Tibial nerve (tissue), 4 donors: ENCODE data around the gene ISG20. TPM values are rescaled to one million over a fixed set of nuclear protein-coding genes. Genes with fewer than 3 reads are reported as not detected.

ENCODE experiments used
- DNase-seq, 2 donors: peaks; one replicate each; pipeline ENCODE4 v3.0.0-alpha.2; 2019; ENCODE audit warnings: low spot score in 2 of 2
- H3K27ac ChIP-seq, 4 donors: fragments of 200-600 bp; sonication (generic) in 3 of 4; one replicate each; pipeline ENCODE4 v1.5.1; 2017 to 2019; ENCODE audit warnings: mild to moderate bottlenecking in 1 of 4
- H3K27me3 ChIP-seq, 2 donors: fragments of 200-600 bp; sonication (generic) in 1 of 2; one replicate each; pipeline versions ENCODE4 v1.5.1 to v1.6.0; 2017 to 2019
- H3K36me3 ChIP-seq, 3 donors: fragments of 200-600 bp; sonication (generic); one replicate each; pipeline ENCODE4 v1.5.1; 2018 to 2019
- H3K4me1 ChIP-seq, 4 donors: fragments of 200-600 bp; sonication (generic) in 3 of 4; one replicate each; pipeline ENCODE4 v1.5.1; 2017 to 2019
- H3K4me3 ChIP-seq, 4 donors: fragments of 200-600 bp; sonication (generic) in 3 of 4; one replicate each; pipeline ENCODE4 v1.5.1; 2017 to 2019; ENCODE audit warnings: mild to moderate bottlenecking in 1 of 4, moderate library complexity in 1 of 4
- H3K9me3 ChIP-seq, 4 donors: fragments of 200-600 bp; sonication (generic) in 3 of 4; one replicate each; pipeline ENCODE4 v1.5.1; 2017 to 2019
- CTCF ChIP-seq, 5 experiments: fragments of 200-600 bp in 3 of 5; fragments of 450-650 bp in 2 of 5; sonication (generic) in 3 of 5; IDR thresholded peaks; one replicate each; pipeline ENCODE4 v1.5.1; 2016 to 2019; ENCODE audit warnings: antibody characterized with exemption in 5 of 5, mild to moderate bottlenecking in 3 of 5, moderate library complexity in 2 of 5
- EP300 ChIP-seq, 2 donors: sonication (generic); formaldehyde crosslinking; IDR thresholded peaks; one replicate each; pipeline ENCODE4 v1.6.1; 2017; ENCODE audit warnings: antibody characterized with exemption in 2 of 2, mild to moderate bottlenecking in 1 of 2
- POLR2A ChIP-seq, 2 donors: fragments of 450-650 bp; IDR thresholded peaks; one replicate each; pipeline ENCODE4 v1.6.1; 2017; ENCODE audit warnings: antibody characterized with exemption in 2 of 2, mild to moderate bottlenecking in 2 of 2, moderate library complexity in 2 of 2
- WGBS, 2 donors: methylation state at CpG; one replicate each; pipeline ENCODE4 v1.1.5; 2018; 5-methylcytosine and 5-hydroxymethylcytosine counted together
- total RNA-seq, 4 donors: library from RNA; depleted of rRNA; stranded (reverse); fragments of >200 nt; gene quantifications; one replicate each; pipeline ENCODE4 v1.1.0, GENCODE V29; 2016

The ISG20 gene
- total RNA-seq, 4 donors from 2014 or later, result 18.2 to 34.5 (median 23.8) TPM

GRCh38 chr15:88616240-88616639 is 22.6 kb upstream of the ISG20 start:
- Histone ChIP-seq H3K27me3 (no peaks in the 10 kb centered on the region), H3K27ac (no peak overlapping the region), H3K4me1 (peaks cover 0 to 10% (median 2%) of the 10 kb centered on the region in 4 donors), H3K9me3 (no peaks in the 10 kb centered on the region), H3K36me3 (no peaks in the 10 kb centered on the region), H3K4me3 (no peak overlapping the region)
- TF ChIP-seq POLR2A (IDR thresholded peaks at IDR 0.05) (no peak), EP300 (IDR thresholded peaks at IDR 0.05) (no peak), CTCF (IDR thresholded peaks at IDR 0.05) (no peak)
- 82 to 95% methylated on average over 4 of the region's 4 CpGs for WGBS, 2 donors
- DNase-seq, result no peak

GRCh38 chr15:88617031-88617722 is 21.6 kb upstream of the ISG20 start:
- Histone ChIP-seq H3K36me3 (no peaks in the 10 kb centered on the region), H3K27me3 (no peaks in the 10 kb centered on the region), H3K27ac (no peak overlapping the region), H3K4me3 (no peak overlapping the region), H3K9me3 (no peaks in the 10 kb centered on the region), H3K4me1 (peaks cover 0 to 18% (median 8%) of the 10 kb centered on the region in 4 donors)
- 90 to 94% methylated on average over 10 of the region's 10 CpGs for WGBS, 2 donors
- no peak for DNase-seq
- no peak for TF ChIP-seq EP300 (IDR thresholded peaks at IDR 0.05)
- no peak for TF ChIP-seq POLR2A (IDR thresholded peaks at IDR 0.05)
- TF ChIP-seq CTCF (IDR thresholded peaks at IDR 0.05), result no peak

GRCh38 chr15:88617790-88618189 is 21.0 kb upstream of the ISG20 start:
- DNase-seq, result no peak
- Histone ChIP-seq H3K4me3 (no peak overlapping the region), H3K4me1 (peaks cover 0 to 24% (median 12%) of the 10 kb centered on the region in 4 donors), H3K27ac (no peak overlapping the region), H3K27me3 (no peaks in the 10 kb centered on the region), H3K9me3 (no peaks in the 10 kb centered on the region), H3K36me3 (no peaks in the 10 kb centered on the region)
- no peak for TF ChIP-seq EP300 (IDR thresholded peaks at IDR 0.05)
- no peak for TF ChIP-seq POLR2A (IDR thresholded peaks at IDR 0.05)
- TF ChIP-seq CTCF (IDR thresholded peaks at IDR 0.05), result no peak
- WGBS, 2 donors, result 45 to 47% methylated on average over 1 of the region's 1 CpG

GRCh38 chr15:88618686-88619085 is 20.1 kb upstream of the ISG20 start:
- TF ChIP-seq EP300 (IDR thresholded peaks at IDR 0.05) (no peak), CTCF (IDR thresholded peaks at IDR 0.05) (no peak), POLR2A (IDR thresholded peaks at IDR 0.05) (no peak)
- Histone ChIP-seq H3K27me3 (no peaks in the 10 kb centered on the region), H3K4me1 (peaks cover 0 to 33% (median 20%) of the 10 kb centered on the region in 4 donors), H3K9me3 (no peaks in the 10 kb centered on the region), H3K4me3 (no peak overlapping the region), H3K36me3 (no peaks in the 10 kb centered on the region), H3K27ac (no peak overlapping the region)
- no peak for DNase-seq

DNA sequence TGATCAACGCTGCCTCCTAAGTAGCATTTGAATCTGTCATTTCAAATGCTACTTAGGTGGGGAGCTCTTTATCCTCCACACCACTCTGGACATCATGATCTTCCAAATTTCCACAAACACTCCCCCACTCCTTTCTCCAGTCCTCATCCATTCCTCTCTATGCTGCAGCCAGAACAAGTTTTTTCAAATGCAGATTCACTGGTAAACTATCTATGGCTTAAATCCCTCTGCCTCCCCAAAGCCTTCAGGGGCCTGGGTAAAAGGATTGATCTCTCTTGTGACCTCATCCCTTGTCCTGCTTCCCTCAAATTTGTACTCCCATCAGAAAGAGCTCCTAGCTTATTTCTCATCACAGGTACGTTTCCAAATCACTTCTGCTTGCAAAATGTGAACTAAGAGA is 19.0 kb upstream of the ISG20 start:
- Histone ChIP-seq H3K27ac (no peak overlapping the region), H3K9me3 (no peaks in the 10 kb centered on the region), H3K4me1 (peaks cover 0 to 40% (median 26%) of the 10 kb centered on the region in 4 donors), H3K36me3 (no peaks in the 10 kb centered on the region), H3K27me3 (no peaks in the 10 kb centered on the region), H3K4me3 (no peak overlapping the region)
- WGBS, 2 donors, result 87 to 90% methylated on average over 2 of the region's 2 CpGs
- no peak for DNase-seq
- TF ChIP-seq POLR2A (IDR thresholded peaks at IDR 0.05) (no peak), EP300 (IDR thresholded peaks at IDR 0.05) (no peak), CTCF (IDR thresholded peaks at IDR 0.05) (no peak)
